IMR-90 (cell line): Measurements from ENCODE around the gene RNF212. TPM values are rescaled to one million over a fixed set of nuclear protein-coding genes. Genes with fewer than 3 reads are reported as not detected.

ENCODE experiments used
- ATAC-seq: fragments of 200-7000 bp; cut with Tn5 transposase; 2 replicates; pipeline ENCODE4 v1.9.1; 2020; ENCODE audit warnings: low read depth, mild to moderate bottlenecking, moderate library complexity
- BruUV-seq: library from RNA; stranded (reverse); fragments of 400-500 nt; replicated peaks from 2 replicates; lab custom pipeline; 2021; lab: Mats Ljungman, UMichigan
- CTCF ChIA-PET: fragments of 300-600 bp; formaldehyde crosslinking; extraction: SDS; loops from one replicate; lab custom pipeline; 2021; ENCODE audit warnings: antibody characterized with exemption; lab: Yijun Ruan, JAX
- POLR2A ChIA-PET: fragments of 300-600 bp; sonication (Branson Sonifier 250); formaldehyde crosslinking; loops from one replicate; lab custom pipeline; 2022; ENCODE audit warnings: antibody characterized with exemption; ENCODE audit not compliant: unreplicated experiment; lab: Charles Lee
- DNase-seq: peaks from one replicate; pipeline ENCODE4 v3.0.0; 2013
- H2AFZ ChIP-seq: replicated peaks from 2 replicates; pipeline ENCODE3; 2013; ENCODE audit warnings: low read length, mild to moderate bottlenecking; ENCODE audit not compliant: poor library complexity
- H2AK5ac ChIP-seq: 2 replicates; pipeline ENCODE4 v1.6.1; 2013; ENCODE audit warnings: low read depth, low read length, inconsistent platforms
- H2AK9ac ChIP-seq: replicated peaks from 2 replicates; pipeline ENCODE3; 2013; ENCODE audit warnings: mild to moderate bottlenecking, low read depth, low read length, moderate library complexity; ENCODE audit not compliant: poor library complexity
- H2BK120ac ChIP-seq: 2 replicates; pipeline ENCODE4 v1.6.1; 2013; ENCODE audit warnings: low read depth, low read length, inconsistent platforms
- H2BK15ac ChIP-seq: 3 replicates; pipeline ENCODE4 v1.6.1; 2013; ENCODE audit warnings: low read depth, low read length, inconsistent platforms
- H2BK20ac ChIP-seq: 2 replicates; pipeline ENCODE4 v1.6.1; 2013; ENCODE audit warnings: low read depth, mild to moderate bottlenecking, inconsistent platforms, low read length, moderate library complexity
- H2BK5ac ChIP-seq: 2 replicates; pipeline ENCODE4 v1.6.1; 2013; ENCODE audit warnings: mild to moderate bottlenecking, low read depth, low read length, inconsistent platforms; ENCODE audit not compliant: poor library complexity, severe bottlenecking
- H3K14ac ChIP-seq: replicated peaks from 2 replicates; pipeline ENCODE4 v1.6.1; 2013; ENCODE audit warnings: low read depth, low read length, inconsistent platforms
- H3K18ac ChIP-seq: 2 replicates; pipeline ENCODE4 v1.6.1; 2013; ENCODE audit warnings: low read depth, low read length, control low read depth
- H3K23ac ChIP-seq: 2 replicates; pipeline ENCODE4 v1.6.1; 2013; ENCODE audit warnings: low read depth, low read length, inconsistent platforms
- H3K27ac ChIP-seq: 2 replicates; pipeline ENCODE4 v1.5.1; 2013; ENCODE audit warnings: mild to moderate bottlenecking, control low read depth, low read length; ENCODE audit not compliant: insufficient read depth
- H3K27me3 ChIP-seq: 2 replicates; pipeline ENCODE4 v1.6.1; 2013; ENCODE audit warnings: low read length; ENCODE audit not compliant: control insufficient read depth, insufficient read depth
- H3K36me3 ChIP-seq: 2 replicates; pipeline ENCODE4 v1.6.1; 2013; ENCODE audit warnings: low read length, mixed read lengths; ENCODE audit not compliant: control insufficient read depth, insufficient read depth
- H3K4ac ChIP-seq: 2 replicates; pipeline ENCODE4 v1.6.1; 2013; ENCODE audit warnings: low read depth, low read length, inconsistent platforms
- H3K4me1 ChIP-seq: 2 replicates; pipeline ENCODE4 v1.6.1; 2013; ENCODE audit warnings: low read length, mixed read lengths; ENCODE audit not compliant: control insufficient read depth, insufficient read depth
- H3K4me2 ChIP-seq: 2 replicates; pipeline ENCODE4 v1.6.1; 2013; ENCODE audit warnings: low read depth, mild to moderate bottlenecking, control low read depth, low read length, moderate library complexity
- H3K4me3 ChIP-seq: 2 replicates; pipeline ENCODE4 v1.5.1; 2013; ENCODE audit warnings: low read depth, mild to moderate bottlenecking, control low read depth, low read length, moderate library complexity; ENCODE audit not compliant: insufficient read depth
- H3K56ac ChIP-seq: 2 replicates; pipeline ENCODE4 v1.6.1; 2013; ENCODE audit warnings: low read length, inconsistent platforms; ENCODE audit not compliant: insufficient read depth; ENCODE audit errors: extremely low read depth
- H3K79me1 ChIP-seq, 2 experiments: 2 replicates each; pipeline ENCODE4 v1.6.1; 2013; ENCODE audit warnings: low read length in 2 of 2, inconsistent platforms in 1 of 2, low read depth in 1 of 2
- H3K9ac ChIP-seq: 2 replicates; pipeline ENCODE4 v1.6.1; 2013; ENCODE audit warnings: low read depth, low read length, control low read depth
- H3K9me1 ChIP-seq: 2 replicates; pipeline ENCODE4 v1.6.1; 2013; ENCODE audit warnings: low read length, inconsistent platforms; ENCODE audit not compliant: insufficient read depth
- H3K9me3 ChIP-seq: 2 replicates; pipeline ENCODE4 v1.6.1; 2013; ENCODE audit warnings: low read length; ENCODE audit not compliant: control insufficient read depth, insufficient read depth
- H4K20me1 ChIP-seq: 2 replicates; pipeline ENCODE4 v1.6.1; 2013; ENCODE audit warnings: low read length, inconsistent platforms; ENCODE audit not compliant: insufficient read depth
- H4K5ac ChIP-seq: 2 replicates; pipeline ENCODE4 v1.6.1; 2013; ENCODE audit warnings: mild to moderate bottlenecking, low read depth, low read length, control low read depth
- H4K8ac ChIP-seq, 2 experiments: 2 replicates each; pipeline ENCODE4 v1.6.1; 2013; ENCODE audit warnings: low read depth in 2 of 2, low read length in 2 of 2, control low read depth in 1 of 2, inconsistent platforms in 1 of 2
- H4K91ac ChIP-seq: 2 replicates; pipeline ENCODE4 v1.6.1; 2013; ENCODE audit warnings: low read depth, low read length, inconsistent platforms; ENCODE audit not compliant: insufficient read depth
- BHLHE40 ChIP-seq: fragments of 150-350 bp; IDR thresholded peaks from 2 replicates; pipeline ENCODE4 v1.6.1; 2016; ENCODE audit warnings: mild to moderate bottlenecking, low read depth, low read length
- CEBPB ChIP-seq: IDR thresholded peaks from 2 replicates; pipeline ENCODE4 v1.6.1; 2012; ENCODE audit warnings: low read depth, low read length, improper control_type of control experiment
- CHD1 ChIP-seq: IDR thresholded peaks from 2 replicates; pipeline ENCODE4 v1.6.1; 2012; ENCODE audit warnings: low read depth, low read length, improper control_type of control experiment
- CTCF ChIP-seq: conservative IDR thresholded peaks from 2 replicates; pipeline ENCODE4 v1.5.1; 2012; ENCODE audit warnings: mild to moderate bottlenecking, low read depth, low read length, improper control_type of control experiment
- FOS ChIP-seq: fragments of 150-350 bp; IDR thresholded peaks from 2 replicates; pipeline ENCODE4 v1.6.1; 2016; ENCODE audit warnings: low read depth, low read length
- MAFK ChIP-seq: IDR thresholded peaks from 2 replicates; pipeline ENCODE4 v1.6.1; 2012; ENCODE audit warnings: low read depth, low read length, improper control_type of control experiment
- MAZ ChIP-seq: IDR thresholded peaks from 2 replicates; pipeline ENCODE4 v1.6.1; 2012; ENCODE audit warnings: low read depth, mild to moderate bottlenecking, low read length, improper control_type of control experiment, moderate library complexity, borderline replicate concordance
- NFE2L2 ChIP-seq: fragments of 150-350 bp; IDR thresholded peaks from 2 replicates; pipeline ENCODE4 v1.6.1; 2016; ENCODE audit warnings: low read depth, mild to moderate bottlenecking, low read length
- POLR2A ChIP-seq: IDR thresholded peaks from 2 replicates; pipeline ENCODE4 v1.6.1; 2012; ENCODE audit warnings: mild to moderate bottlenecking, low read depth, low read length
- RAD21 ChIP-seq: IDR thresholded peaks from 2 replicates; pipeline ENCODE4 v1.6.1; 2012; ENCODE audit warnings: low read length, improper control_type of control experiment
- RCOR1 ChIP-seq: IDR thresholded peaks from 2 replicates; pipeline ENCODE4 v1.6.1; 2012; ENCODE audit warnings: mild to moderate bottlenecking, low read length, improper control_type of control experiment; ENCODE audit not compliant: insufficient replicate concordance
- RFX5 ChIP-seq: IDR thresholded peaks from 2 replicates; pipeline ENCODE4 v1.8.0; 2012; ENCODE audit warnings: low read depth, mild to moderate bottlenecking, low read length, moderate library complexity
- SMC3 ChIP-seq: fragments of 150-350 bp; IDR thresholded peaks from 2 replicates; pipeline ENCODE4 v1.6.1; 2016; ENCODE audit warnings: low read depth, mild to moderate bottlenecking, antibody characterized with exemption, low read length, moderate library complexity
- USF2 ChIP-seq: fragments of 150-350 bp; IDR thresholded peaks from 2 replicates; pipeline ENCODE4 v1.6.1; 2017; ENCODE audit warnings: mild to moderate bottlenecking, antibody characterized with exemption, low read length, low read depth
- WGBS, 2 experiments: methylation state at CpG; one replicate each; pipeline versions ENCODE4 v1.1.5 to v1.1.7; 2013; ENCODE audit warnings: missing lambda C conversion rate in 2 of 2; ENCODE audit not compliant: insufficient read length in 1 of 2; ENCODE audit errors: extremely low coverage in 2 of 2; 5-methylcytosine and 5-hydroxymethylcytosine counted together
- dilution Hi-C: fragments of 300-500 bp; cut with HindIII; formaldehyde crosslinking; loops from one replicate; pipeline ENCODE4 v1.14.3; 2018; ENCODE audit warnings: low sequenced_read_pairs; ENCODE audit not compliant: unreplicated experiment
- in situ Hi-C: fragments of 300-500 bp; cut with MboI; formaldehyde crosslinking; loops from 3 replicates; pipeline ENCODE4 v1.14.3; 2019; ENCODE audit warnings: low sequenced_read_pairs, inconsistent platforms, mixed read lengths
- intact Hi-C: fragments of 100-400 bp; cut with micrococcal nuclease; formaldehyde crosslinking; loops from 2 replicates; pipeline ENCODE4 v1.10.0; 2022
- polyA plus RNA-seq, 3 experiments: library from polyadenylated mRNA; depleted of rRNA; stranded (reverse); fragments of >200 nt; gene quantifications; 2 replicates each; pipeline ENCODE4 v1.2.3, GENCODE V29; 2012; ENCODE audit warnings: low replicate concordance in 1 of 3
- total RNA-seq: library from RNA; depleted of rRNA; stranded (reverse); fragments of >200 nt; gene quantifications from 2 replicates; pipeline ENCODE4 v1.2.3, GENCODE V29; 2012

Gene RNF212
- total and polyA plus RNA-seq, 2 of the 4 experiments (the other 2 are of a cell fraction), result under 0.01 to 0.51 TPM

- no TSS peak for BruUV-seq
- Histone ChIP-seq H3K14ac (peak overlapping the region; percentile 88), H3K9me1 (peaks cover 30% of the 10 kb centered on the region), H3K27me3 (no peaks in the 10 kb centered on the region), H3K4me3 (no peak overlapping the region), H3K4me2 (peak overlapping the region; percentile 18), H3K56ac (peak overlapping the region; percentile 68), H2BK20ac (peak overlapping the region; percentile 96), H2BK120ac (peak overlapping the region; percentile 99), H2AK5ac (peak overlapping the region; percentile 97), H2AK9ac (peak overlapping the region; percentile 99), H3K23ac (peak overlapping the region; percentile 88), H2AFZ (peak overlapping the region; percentile 88), H4K20me1 (peaks cover 5% of the 10 kb centered on the region), H3K79me1 (no peaks in the 10 kb centered on the region; a peak in 1 of 4 replicates), H3K27ac (peak overlapping the region; percentile 85), H4K91ac (peak overlapping the region; percentile 100), H4K5ac (peak overlapping the region; percentile 87), H3K4me1 (peaks cover 49% of the 10 kb centered on the region), H3K9me3 (no peaks in the 10 kb centered on the region), H4K8ac (peak overlapping the region; percentile 78 to 95), H3K4ac (peak overlapping the region; percentile 99), H3K36me3 (no peaks in the 10 kb centered on the region), H2BK15ac (peak overlapping the region; percentile 97; the same call in 2 of the 3 replicates), H3K18ac (peak overlapping the region; percentile 54), H3K9ac (peak overlapping the region; percentile 40), H2BK5ac (peak overlapping the region; percentile 88)
- 19% methylated on average over 12 of the region's 36 CpGs; no CpG with 5 or more reads in 1 of the 2 experiments for WGBS, 2 experiments
- intact Hi-C loops (no loop called here), in situ Hi-C loops (no loop called here), dilution Hi-C loops (no loop called here)
- ChIA-PET CTCF (no interaction called here), POLR2A (no interaction called here)
- peak; percentile 99 for DNase-seq
- peak; percentile 80 for ATAC-seq
- TF ChIP-seq RCOR1 (peak; percentile 70), NFE2L2 (peak; percentile 88), BHLHE40 (peak; percentile 95), USF2 (peak; percentile 28; the same call in 1 of the 2 replicates), CEBPB (peak; percentile 100), CTCF (no peak), FOS (peak; percentile 100), CHD1 (peak; percentile 70), MAZ (peak; percentile 91), SMC3 (no peak), RAD21 (peak; percentile 22; the same call in 1 of the 2 replicates), RFX5 (no peak), MAFK (peak; percentile 58), POLR2A (0 out of 2 replicates have a peak, but pooled peaks have one; percentile 40)
These were observed 69.5 kb downstream of the RNF212 start for GRCh38 chr4:1043651-1044468.
